ENCODE measurements around the gene IGDCC3. TPM values are rescaled to one million over a fixed set of nuclear protein-coding genes. Genes with fewer than 3 reads are reported as not detected.

Gene IGDCC3
- total RNA-seq, 1 experiment from 2014 or later: 53.5 TPM

- TF ChIP-seq RELA (CRISPR knock-in tag; IDR thresholded peaks at IDR 0.05; ENCODE audit: borderline replicate concordance) (no peak), ZNF671 (CRISPR knock-in tag; IDR thresholded peaks at IDR 0.05) (no peak), NR2C2 (CRISPR knock-in tag; IDR thresholded peaks at IDR 0.05) (no peak), NFATC4 (CRISPR knock-in tag; IDR thresholded peaks at IDR 0.05) (no peak), ZNF263 (CRISPR knock-in tag; IDR thresholded peaks at IDR 0.05; ENCODE audit: low read depth) (no peak), GRHL2 (CRISPR knock-in tag; IDR thresholded peaks at IDR 0.05; ENCODE audit: insufficient replicate concordance, severe bottlenecking) (no peak), ATF1 (CRISPR knock-in tag; IDR thresholded peaks at IDR 0.05) (no peak), ZNF425 (CRISPR knock-in tag; conservative IDR thresholded peaks at IDR 0.05) (no peak), ATF2 (CRISPR knock-in tag; IDR thresholded peaks at IDR 0.05; ENCODE audit: borderline replicate concordance, low read depth) (no peak), HMGXB4 (CRISPR knock-in tag; IDR thresholded peaks at IDR 0.05) (no peak), GTF2I (CRISPR knock-in tag; conservative IDR thresholded peaks at IDR 0.05) (no peak), ZNF281 (CRISPR knock-in tag; IDR thresholded peaks at IDR 0.05) (no peak), ATF3 (CRISPR knock-in tag; conservative IDR thresholded peaks at IDR 0.05) (no peak), CTCF (IDR thresholded peaks at IDR 0.05) (no peak)
Measured at GRCh38 chr15:65292938-65293518, 84.8 kb downstream of the IGDCC3 start (continued).

- H3K27ac Mint-ChIP-seq: no peak overlapping the region
- TF ChIP-seq ZNF396 (CRISPR knock-in tag; IDR thresholded peaks at IDR 0.05; ENCODE audit: borderline replicate concordance) (no peak), ERG (CRISPR knock-in tag; IDR thresholded peaks at IDR 0.05) (no peak), MAX (CRISPR knock-in tag; IDR thresholded peaks at IDR 0.05) (no peak), MLX (CRISPR knock-in tag; IDR thresholded peaks at IDR 0.05) (no peak), NR1H2 (CRISPR knock-in tag; IDR thresholded peaks at IDR 0.05) (no peak), IRF2 (CRISPR knock-in tag; IDR thresholded peaks at IDR 0.05; ENCODE audit: borderline replicate concordance, low read depth) (no peak), CBFB (CRISPR knock-in tag; IDR thresholded peaks at IDR 0.05; ENCODE audit: low read depth) (no peak), ATF2 (CRISPR knock-in tag; IDR thresholded peaks at IDR 0.05; ENCODE audit: borderline replicate concordance, low read depth) (no peak)
Measured at GRCh38 chr15:65290228-65290627, 87.6 kb downstream of the IGDCC3 start.

More at GRCh38 chr15:65290228-65290627, 87.6 kb downstream of the IGDCC3 start:
- Mint-ChIP-seq H3K27me3 (ENCODE audit: low read depth) (peaks cover 34% of the 10 kb centered on the region), H3K4me3 (no peak overlapping the region), H3K36me3 (no peaks in the 10 kb centered on the region), H3K9me3 (no peaks in the 10 kb centered on the region), H3K4me1 (peaks cover 21% of the 10 kb centered on the region)
- POLR2A ChIA-PET: no interaction called here
- CTCF ChIA-PET: no interaction called here
- DNase-seq (ENCODE audit: low spot score) (no peak), ATAC-seq (no peak)
